B cell (primary cell): ENCODE results near the gene C14orf180. TPM values are rescaled to one million over a fixed set of nuclear protein-coding genes. Genes with fewer than 3 reads are reported as not detected.

ENCODE experiments used
- ATAC-seq: fragments of 200-7000 bp; cut with Tn5 transposase; one replicate; pipeline ENCODE4 v1.10.0; 2021; ENCODE audit warnings: low read depth, mild to moderate bottlenecking, moderate number of reproducible peaks, moderate library complexity
- CTCF ChIA-PET: fragments of 350-600 bp; sonication (Branson Sonifier 250); formaldehyde crosslinking; loops from one replicate; lab custom pipeline; 2021; ENCODE audit warnings: antibody characterized with exemption, inconsistent platforms; lab: Charles Lee
- POLR2A ChIA-PET: fragments of 350-600 bp; sonication (Branson Sonifier 250); formaldehyde crosslinking; loops from one replicate; lab custom pipeline; 2021; ENCODE audit warnings: antibody characterized with exemption; lab: Charles Lee
- DNase-seq: peaks from one replicate; pipeline ENCODE4 v3.0.0; 2013
- H2AFZ ChIP-seq: 2 replicates; pipeline ENCODE4 v1.6.1; 2012; ENCODE audit warnings: mild to moderate bottlenecking, low read depth, low read length; ENCODE audit not compliant: insufficient read depth, poor library complexity, severe bottlenecking
- H3K27ac ChIP-seq, 2 donors: 1 replicate in 1 of 2; 2 replicates in 1 of 2; pipeline ENCODE4 v1.5.1; 2012 to 2013; ENCODE audit warnings: low read length in 2 of 2, mild to moderate bottlenecking in 2 of 2, moderate library complexity in 1 of 2
- H3K27me3 ChIP-seq, 4 experiments: fragments of 200-600 bp in 1 of 4; sonication (generic) in 1 of 4; replicated peaks in 1 of 4; 1 replicate in 2 of 4; 2 replicates in 2 of 4; pipeline versions ENCODE4 v1.6.1 to v1.7.0; 2013 to 2016; ENCODE audit warnings: low read length in 3 of 4, mild to moderate bottlenecking in 2 of 4, mixed read lengths in 1 of 4, moderate library complexity in 1 of 4; ENCODE audit not compliant: insufficient read depth in 4 of 4, control insufficient read depth in 3 of 4; ENCODE audit errors: control extremely low read depth in 1 of 4
- H3K36me3 ChIP-seq, 2 experiments: replicated peaks in 1 of 2; 1 replicate in 1 of 2; 2 replicates in 1 of 2; pipeline versions ENCODE4 v1.6.1 to v1.7.1; 2013; ENCODE audit warnings: low read length in 1 of 2; ENCODE audit not compliant: insufficient read depth in 2 of 2, control insufficient read depth in 1 of 2; ENCODE audit errors: control extremely low read depth in 1 of 2, extremely low read depth in 1 of 2
- H3K4me1 ChIP-seq, 2 donors: fragments of 200-600 bp in 1 of 2; sonication (generic) in 1 of 2; 1 replicate in 1 of 2; 2 replicates in 1 of 2; pipeline versions ENCODE4 v1.5.1 to v1.6.1; 2013 to 2017; ENCODE audit warnings: low read length in 2 of 2; ENCODE audit not compliant: control insufficient read depth in 2 of 2, insufficient read depth in 2 of 2
- H3K4me2 ChIP-seq: replicated peaks from 2 replicates; pipeline ENCODE3; 2012; ENCODE audit warnings: mild to moderate bottlenecking, low read depth, low read length; ENCODE audit not compliant: poor library complexity, severe bottlenecking
- H3K4me3 ChIP-seq, 5 experiments: fragments of 200-600 bp in 1 of 5; sonication (generic) in 1 of 5; 1 replicate in 3 of 5; 2 replicates in 2 of 5; pipeline versions ENCODE4 v1.5.1 to v1.7.0; 2011 to 2016; ENCODE audit warnings: low read length in 4 of 5, mild to moderate bottlenecking in 4 of 5, low read depth in 2 of 5, control low read depth in 1 of 5, moderate library complexity in 1 of 5; ENCODE audit not compliant: insufficient read depth in 1 of 5; ENCODE audit errors: control extremely low read depth in 1 of 5, extremely low read depth in 1 of 5
- H3K79me2 ChIP-seq: fragments of 200-600 bp; sonication (generic); one replicate; pipeline ENCODE4 v1.6.0; 2016; ENCODE audit warnings: low read length; ENCODE audit not compliant: control insufficient read depth, insufficient read depth
- H3K9ac ChIP-seq: fragments of 200-600 bp; sonication (generic); 2 replicates; pipeline ENCODE4 v1.6.1; 2017; ENCODE audit warnings: mild to moderate bottlenecking, low read length, moderate library complexity
- H3K9me3 ChIP-seq, 3 donors: one replicate each; pipeline versions ENCODE4 v1.6.1 to v1.7.1; 2013; ENCODE audit warnings: low read length in 2 of 3; ENCODE audit not compliant: control insufficient read depth in 2 of 3, insufficient read depth in 1 of 3; ENCODE audit errors: control extremely low read depth in 1 of 3
- H4K20me1 ChIP-seq: 2 replicates; pipeline ENCODE4 v1.6.0; 2012; ENCODE audit warnings: mild to moderate bottlenecking, low read length; ENCODE audit not compliant: insufficient read depth, control insufficient read depth, poor library complexity, severe bottlenecking
- H3K27ac Mint-ChIP-seq: one replicate; pipeline ENCODE4 v1.8.0; 2021; ENCODE audit warnings: mixed read lengths
- H3K27me3 Mint-ChIP-seq: one replicate; pipeline ENCODE4 v1.8.0; 2021; ENCODE audit warnings: mixed read lengths
- H3K4me1 Mint-ChIP-seq: one replicate; pipeline ENCODE4 v1.8.0; 2021; ENCODE audit warnings: mixed read lengths
- H3K4me3 Mint-ChIP-seq: one replicate; pipeline ENCODE4 v1.8.0; 2021; ENCODE audit warnings: mixed read lengths
- H3K9me3 Mint-ChIP-seq: one replicate; pipeline ENCODE4 v1.8.0; 2022; ENCODE audit warnings: mixed read lengths; ENCODE audit not compliant: insufficient read depth
- CTCF ChIP-seq: fragments of 200-600 bp; IDR thresholded peaks from one replicate; pipeline ENCODE4 v1.8.0; 2022; ENCODE audit warnings: antibody characterized with exemption, mild to moderate bottlenecking
- EZH2 ChIP-seq: IDR thresholded peaks from 2 replicates; pipeline ENCODE4 v1.6.1; 2012; ENCODE audit warnings: borderline replicate concordance, low read depth, mild to moderate bottlenecking, moderate library complexity, low read length; ENCODE audit not compliant: insufficient read depth, poor library complexity, severe bottlenecking
- whole genome bisulfite sequencing: methylation state at CpG from one replicate; pipeline ENCODE4 v1.1.5; 2013; ENCODE audit warnings: missing lambda C conversion rate; ENCODE audit not compliant: insufficient coverage; 5-methylcytosine and 5-hydroxymethylcytosine counted together
- intact Hi-C: fragments of 100-400 bp; cut with micrococcal nuclease; formaldehyde crosslinking; loops from one replicate; pipeline ENCODE4 v1.10.0; 2022
- polyA plus RNA-seq: library from polyadenylated mRNA; depleted of rRNA; stranded (reverse); fragments of >200 nt; gene quantifications from 2 replicates; pipeline ENCODE4 v1.2.3, GENCODE V29; 2012
- total RNA-seq, 2 donors: library from RNA; stranded (reverse); fragments of 120-200 nt in 1 of 2; gene quantifications; 1 replicate in 1 of 2; 2 replicates in 1 of 2; pipeline versions ENCODE4 v1.2.3 to v1.2.4, GENCODE V29; 2013 to 2022

C14orf180 gene
- total and polyA plus RNA-seq, 2 donors (not counting 1 experiment from before 2014, with no cell fraction given): not detected

DNA sequence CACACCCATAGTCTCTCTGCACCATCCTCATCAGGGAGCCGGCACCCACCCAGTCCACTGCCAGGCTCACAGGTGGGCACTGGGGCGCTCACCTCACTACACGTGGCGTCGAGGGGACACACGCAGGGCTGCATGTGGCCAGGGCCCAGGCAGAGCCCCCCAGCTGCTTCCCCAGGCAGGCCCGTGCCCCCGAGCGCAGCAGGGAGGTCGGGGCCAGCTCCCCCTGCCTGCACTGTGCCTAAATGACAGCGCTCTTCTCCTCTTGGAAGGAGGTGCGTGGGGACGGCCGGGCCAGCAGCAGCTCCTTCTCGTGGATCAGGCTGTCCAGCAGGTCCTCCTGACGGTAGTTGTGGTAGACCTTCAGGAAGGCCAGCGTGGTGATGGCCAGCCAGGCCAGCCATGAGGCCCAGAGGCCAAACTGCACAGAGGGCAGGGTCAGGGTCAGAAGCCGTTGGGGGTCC is 13.7 kb downstream of the C14orf180 start:
- no peaks in the 10 kb centered on the region for H3K4me1 Mint-ChIP-seq
- CTCF ChIA-PET: no interaction called here
- peaks cover 16% of the 10 kb centered on the region for H3K27me3 Mint-ChIP-seq
- no peak overlapping the region for H3K4me3 ChIP-seq
- H3K4me2 ChIP-seq: no peak overlapping the region
- no peaks in the 10 kb centered on the region for H3K4me1 ChIP-seq
- POLR2A ChIA-PET: no interaction called here
- H3K36me3 ChIP-seq: no peaks in the 10 kb centered on the region
- peaks cover 0 to 5% (median 0%) of the 10 kb centered on the region in 4 experiments for H3K27me3 ChIP-seq
- H3K4me3 Mint-ChIP-seq: no peak overlapping the region
- no peak overlapping the region for H3K27ac Mint-ChIP-seq
- no peak overlapping the region for H3K27ac ChIP-seq
- ATAC-seq (no peak), DNase-seq (no peak)
- H4K20me1 ChIP-seq: no peaks in the 10 kb centered on the region
- TF ChIP-seq EZH2 (no peak), CTCF (no peak)
- no peak overlapping the region for H3K9ac ChIP-seq
- H2AFZ ChIP-seq: no peak overlapping the region
- no peaks in the 10 kb centered on the region for H3K9me3 Mint-ChIP-seq
- H3K79me2 ChIP-seq: no peaks in the 10 kb centered on the region
- intact Hi-C loops: no loop called here
- WGBS: 73% methylated on average over 17 of the region's 18 CpGs
- H3K9me3 ChIP-seq: no peaks in the 10 kb centered on the region

GRCh38 chr14:104593710-104594136 is 14.2 kb downstream of the C14orf180 start:
- Histone ChIP-seq H4K20me1 (no peaks in the 10 kb centered on the region), H3K4me3 (no peak overlapping the region), H2AFZ (no peak overlapping the region), H3K27me3 (peaks cover 0 to 5% (median 0%) of the 10 kb centered on the region in 4 experiments), H3K79me2 (no peaks in the 10 kb centered on the region), H3K9ac (no peak overlapping the region), H3K9me3 (no peaks in the 10 kb centered on the region), H3K27ac (no peak overlapping the region), H3K4me2 (no peak overlapping the region), H3K36me3 (no peaks in the 10 kb centered on the region), H3K4me1 (no peaks in the 10 kb centered on the region)
- H3K4me3 Mint-ChIP-seq: no peak overlapping the region
- CTCF ChIA-PET: no interaction called here
- DNase-seq (no peak), ATAC-seq (no peak)
- H3K4me1 Mint-ChIP-seq: no peaks in the 10 kb centered on the region
- H3K27me3 Mint-ChIP-seq: peaks cover 16% of the 10 kb centered on the region
- TF ChIP-seq CTCF: no peak
- TF ChIP-seq EZH2: no peak
- H3K27ac Mint-ChIP-seq: no peak overlapping the region
- intact Hi-C loops: no loop called here
- WGBS: 91% methylated on average over 12 of the region's 12 CpGs
- no peaks in the 10 kb centered on the region for H3K9me3 Mint-ChIP-seq
- POLR2A ChIA-PET: no interaction called here
